ENCODE measurements around the gene TBC1D8. TPM values are rescaled to one million over a fixed set of nuclear protein-coding genes. Genes with fewer than 3 reads are reported as not detected.
A peak's percentile ranks its signal among the peaks of the same experiment; 100 is the strongest.

The TBC1D8 gene
- total RNA-seq, 2 donors from 2014 or later = 86.1 to 149 TPM

DNA sequence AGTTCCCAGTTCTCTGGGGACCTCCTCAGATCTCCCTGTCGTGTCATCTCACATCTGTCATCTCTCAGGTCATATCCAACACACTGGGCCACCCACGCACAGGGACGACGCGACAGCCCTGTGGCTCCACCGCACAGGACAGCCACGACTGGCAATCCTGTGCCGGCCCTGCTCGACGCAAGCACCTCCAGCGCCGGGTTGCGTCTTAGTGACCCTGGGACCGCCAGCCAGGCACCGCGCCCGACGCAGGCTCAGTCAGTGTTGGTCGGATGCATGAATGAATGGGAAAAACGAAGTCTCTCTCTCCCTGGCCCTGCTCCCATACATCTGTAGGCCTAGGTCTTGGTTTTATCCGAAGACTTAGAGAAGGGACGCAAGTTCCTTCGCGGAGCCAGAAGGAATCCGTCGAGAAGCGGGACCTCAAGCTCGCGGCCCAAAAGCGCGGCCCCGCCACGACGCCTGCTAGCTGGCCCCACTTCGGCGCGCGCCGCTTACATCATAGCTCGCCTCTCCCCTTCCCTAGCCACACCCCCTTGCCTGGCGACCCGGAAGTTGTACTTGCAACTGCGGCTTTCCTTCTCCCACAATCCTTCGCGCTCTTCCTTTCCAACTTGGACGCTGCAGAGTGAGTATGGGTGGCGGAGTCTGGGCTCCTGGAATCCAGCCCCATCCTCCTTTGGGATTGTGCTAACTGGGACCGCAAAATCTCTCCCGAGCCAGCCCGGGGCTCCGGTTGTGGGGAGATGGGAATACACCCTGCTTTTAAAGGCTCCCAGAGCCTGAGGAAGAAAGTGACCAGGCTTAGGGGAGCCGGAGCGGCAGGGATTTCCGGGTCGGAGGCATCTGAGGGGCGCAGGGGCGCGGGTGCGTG is 149.3 kb downstream of the TBC1D8 start, which contains the start of gene RPL31:
Gene RPL31 (plus strand): TSS at position 599 of the 871 bp plus-strand sequence. CDS start 413 bp downstream, outside the sequence.
- peaks cover 2% of the 10 kb centered on the region for H3K4me1 ChIP-seq (replicated peaks)
- 6% methylated on average over 59 of the region's 59 CpGs for WGBS
- intact Hi-C loops (cut with DNase I) = no loop called here

GRCh38 chr2:100999995-101000394 is 151.2 kb downstream of the TBC1D8 start:
- peaks cover 2% of the 10 kb centered on the region for H3K4me1 ChIP-seq (replicated peaks)
- DNase-seq (ENCODE audit: low spot score) = no peak

More for the DNA sequence above, 149.3 kb downstream of the TBC1D8 start, which contains the start of gene RPL31:
- H3K27me3 ChIP-seq (replicated peaks; ENCODE audit: insufficient read depth) = no peaks in the 10 kb centered on the region
- peak within 1 kb of the TSS; percentile 55 to 73 for H3K4me3 ChIP-seq
- DNase-seq (ENCODE audit: low spot score) = peak; percentile 96
- H3K27ac ChIP-seq = peak within 1 kb of the TSS; percentile 77 to 81
- peak; percentile 84 for TF ChIP-seq POLR2A (IDR thresholded peaks at IDR 0.05)
- TF ChIP-seq CTCF (IDR thresholded peaks at IDR 0.05) = no peak
- TF ChIP-seq POLR2AphosphoS5 (IDR thresholded peaks at IDR 0.05) = peak; percentile 99
- peaks cover 5 to 16% of the 10 kb centered on the region in 2 donors for H3K36me3 ChIP-seq
- H3K9me3 ChIP-seq = no peaks in the 10 kb centered on the region

DNA sequence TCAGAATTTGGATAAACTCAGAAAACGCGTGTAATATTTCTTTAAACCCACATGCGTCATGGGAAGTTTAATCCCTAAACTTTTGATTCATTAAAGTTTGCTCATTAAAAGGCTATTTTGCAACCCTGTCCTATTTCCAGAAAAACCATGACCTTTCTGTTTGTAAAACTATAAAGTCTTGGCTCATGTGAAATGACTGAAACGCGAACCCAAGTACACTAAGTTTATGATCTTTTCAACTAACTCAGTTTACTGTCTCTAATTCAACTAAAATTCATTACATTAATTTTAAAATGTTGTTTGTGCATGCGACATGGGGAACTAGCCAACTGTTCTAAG is 153.0 kb downstream of the TBC1D8 start:
- intact Hi-C loops (cut with DNase I) = no loop called here
- DNase-seq (ENCODE audit: low spot score) = no peak
- Histone ChIP-seq H3K36me3 (peaks cover 0 to 3% of the 10 kb centered on the region in 2 donors), H3K27me3 (replicated peaks; ENCODE audit: insufficient read depth) (no peaks in the 10 kb centered on the region), H3K4me1 (replicated peaks) (no peaks in the 10 kb centered on the region), H3K4me3 (no peak overlapping the region), H3K9me3 (no peaks in the 10 kb centered on the region), H3K27ac (no peak overlapping the region)
- 39% methylated on average over 6 of the region's 6 CpGs for WGBS
- TF ChIP-seq POLR2AphosphoS5 (IDR thresholded peaks at IDR 0.05) (peak; percentile 19), POLR2A (IDR thresholded peaks at IDR 0.05) (no peak)

More at GRCh38 chr2:100999995-101000394, 151.2 kb downstream of the TBC1D8 start:
- H3K27ac ChIP-seq = no peak overlapping the region
- WGBS = 48% methylated on average over 2 of the region's 2 CpGs
- peaks cover 6 to 9% of the 10 kb centered on the region in 2 donors for H3K36me3 ChIP-seq
- H3K4me3 ChIP-seq = no peak overlapping the region
- intact Hi-C loops (cut with DNase I) = no loop called here
- TF ChIP-seq POLR2A (IDR thresholded peaks at IDR 0.05) = no peak
- TF ChIP-seq CTCF (IDR thresholded peaks at IDR 0.05) = no peak
- no peak for TF ChIP-seq POLR2AphosphoS5 (IDR thresholded peaks at IDR 0.05)
- no peaks in the 10 kb centered on the region for H3K27me3 ChIP-seq (replicated peaks; ENCODE audit: insufficient read depth)
- H3K9me3 ChIP-seq = no peaks in the 10 kb centered on the region

DNA sequence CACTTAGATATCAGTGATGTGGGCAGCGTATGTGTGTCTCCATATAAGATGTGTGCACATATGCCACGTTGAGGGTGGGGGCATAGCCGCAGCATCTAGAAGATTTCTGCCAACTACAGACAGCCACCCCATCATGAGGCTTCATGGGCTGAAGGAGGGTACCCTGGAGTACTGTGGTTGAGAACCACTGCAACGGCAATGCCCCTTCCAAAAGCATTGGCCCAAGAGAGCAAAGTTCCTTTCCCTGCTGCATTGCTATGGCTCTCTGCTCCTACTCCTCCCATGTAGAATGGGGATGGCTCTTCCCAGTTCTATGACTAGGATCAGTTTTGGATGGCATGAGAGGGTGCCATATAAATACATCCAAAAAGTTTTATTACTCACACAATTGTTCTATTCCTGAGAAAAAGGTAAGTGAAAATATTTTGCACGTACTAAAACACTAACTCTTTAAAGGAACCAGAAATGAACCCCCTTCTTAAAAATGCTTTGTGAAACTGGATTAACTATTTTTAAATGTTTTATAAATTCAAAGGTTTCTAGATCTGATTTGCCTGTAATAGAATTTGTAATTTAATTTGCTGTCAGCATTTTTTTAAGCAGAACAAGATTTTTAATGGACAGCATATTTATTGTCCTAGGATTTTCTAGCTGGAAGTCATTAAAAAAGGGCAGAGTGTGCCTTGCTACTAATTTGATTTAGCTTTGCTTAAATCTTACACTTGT is 153.5 kb downstream of the TBC1D8 start:
- intact Hi-C loops (cut with DNase I) = no loop called here
- Histone ChIP-seq H3K27me3 (replicated peaks; ENCODE audit: insufficient read depth) (no peaks in the 10 kb centered on the region), H3K4me3 (no peak overlapping the region), H3K9me3 (no peaks in the 10 kb centered on the region), H3K27ac (no peak overlapping the region), H3K36me3 (peaks cover 0 to 3% of the 10 kb centered on the region in 2 donors), H3K4me1 (replicated peaks) (no peaks in the 10 kb centered on the region)
- DNase-seq (ENCODE audit: low spot score) = no peak
- TF ChIP-seq CTCF (IDR thresholded peaks at IDR 0.05) (no peak), POLR2AphosphoS5 (IDR thresholded peaks at IDR 0.05) (no peak), POLR2A (IDR thresholded peaks at IDR 0.05) (no peak)
- 92% methylated on average over 5 of the region's 5 CpGs for WGBS

- DNase-seq (ENCODE audit: low spot score) = no peak
Observed at GRCh38 chr2:100995309-100996075, 155.7 kb downstream of the TBC1D8 start.

More at GRCh38 chr2:100995309-100996075, 155.7 kb downstream of the TBC1D8 start:
- Histone ChIP-seq H3K36me3 (peaks cover 0 to 3% of the 10 kb centered on the region in 2 donors), H3K27me3 (replicated peaks; ENCODE audit: insufficient read depth) (no peaks in the 10 kb centered on the region), H3K4me1 (replicated peaks) (no peaks in the 10 kb centered on the region), H3K9me3 (no peaks in the 10 kb centered on the region), H3K4me3 (no peak overlapping the region), H3K27ac (no peak overlapping the region)
- 91% methylated on average over 28 of the region's 28 CpGs for WGBS
- TF ChIP-seq POLR2A (IDR thresholded peaks at IDR 0.05) = no peak
- intact Hi-C loops (cut with DNase I) = no loop called here

Data from prostate gland (tissue), 2 donors.